Measurements from ENCODE around the gene GSDME.

GSDME gene

DNA sequence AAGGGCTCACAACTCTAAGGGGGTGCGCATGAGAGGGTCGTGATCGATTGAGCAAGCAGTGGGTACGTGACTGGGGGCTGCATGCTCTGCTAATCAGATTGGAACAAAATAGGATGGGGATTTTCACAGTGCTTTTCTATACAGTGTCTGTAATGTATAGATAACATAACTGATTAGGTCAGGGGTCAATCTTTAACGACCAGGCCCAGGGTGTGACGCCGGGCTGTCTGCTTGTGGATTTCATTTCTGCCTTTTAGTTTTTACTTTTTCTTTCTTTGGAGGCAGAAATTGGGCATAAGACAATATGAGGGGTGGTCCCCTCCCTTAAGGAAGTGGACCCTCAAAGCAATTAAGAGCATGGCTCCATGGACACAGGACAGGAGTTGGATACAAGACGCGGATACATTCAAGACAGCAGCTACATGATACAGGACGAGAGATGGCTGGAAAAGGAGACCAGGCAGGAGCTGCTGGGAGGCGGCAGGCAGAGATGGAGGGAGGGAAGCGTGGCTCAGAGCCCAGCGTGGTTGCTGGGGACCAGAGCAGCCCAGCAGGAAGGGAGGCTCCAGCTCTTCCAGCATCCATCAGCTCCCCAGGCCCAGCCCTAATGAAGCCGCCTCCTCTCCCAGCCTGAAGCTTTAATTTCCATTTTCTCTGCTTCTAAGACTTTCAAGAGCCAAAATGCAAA lies 31.6 kb downstream of the GSDME start:
- DNase-seq (ENCODE audit: extremely low spot score, insufficient read length, low read depth): no peak
- no peak for FAIRE-seq

GRCh38 chr7:24724451-24725190 lies 32.6 kb downstream of the GSDME start:
- DNase-seq (ENCODE audit: extremely low spot score, insufficient read length, low read depth): no peak
- no peak for FAIRE-seq

- DNase-seq (ENCODE audit: extremely low spot score, insufficient read length, low read depth) (no peak), FAIRE-seq (no peak)
Observed at GRCh38 chr7:24723178-24723530, 34.1 kb downstream of the GSDME start.

DNA sequence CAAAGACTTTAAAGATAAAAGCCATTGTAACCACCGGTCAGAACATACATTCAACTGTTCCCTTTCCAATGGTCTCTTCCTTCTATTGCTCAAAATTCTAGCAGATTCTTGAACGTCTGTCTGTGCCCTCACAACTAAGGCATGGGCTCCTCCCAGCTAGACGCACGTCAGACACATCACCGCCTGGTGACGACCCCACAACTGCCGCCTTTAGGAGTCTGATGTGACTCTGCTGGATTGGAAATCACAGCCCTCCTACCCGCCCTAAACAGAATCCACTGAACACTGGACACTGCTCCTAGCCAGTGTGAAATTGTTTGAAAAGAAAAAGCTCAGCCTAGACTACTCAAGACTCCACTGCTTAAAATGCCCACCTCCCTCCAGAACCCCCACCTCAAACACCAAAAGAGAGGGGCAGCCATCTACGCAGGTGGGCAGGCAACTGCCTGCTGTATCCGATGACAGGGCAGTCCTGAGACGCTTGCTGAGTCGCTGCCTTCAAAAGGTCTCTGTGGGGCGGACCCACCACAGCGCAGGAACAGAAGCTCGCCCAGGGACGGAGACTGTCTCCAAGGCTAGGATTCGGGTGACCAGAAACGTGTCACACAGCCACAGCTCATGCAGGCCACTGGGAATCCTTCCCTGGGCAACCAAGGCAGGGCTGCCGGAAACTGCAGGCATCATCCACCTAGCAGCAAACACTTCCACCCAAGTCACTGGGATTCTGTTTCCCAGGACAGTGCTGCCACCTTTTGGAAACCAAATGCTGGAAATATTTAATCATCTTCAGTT lies 34.7 kb downstream of the GSDME start:
- DNase-seq (ENCODE audit: extremely low spot score, insufficient read length, low read depth) (no peak), FAIRE-seq (no peak)

- DNase-seq (ENCODE audit: extremely low spot score, insufficient read length, low read depth) (no peak), FAIRE-seq (no peak)
Observed at GRCh38 chr7:24721481-24722001, 35.7 kb downstream of the GSDME start.

- DNase-seq (ENCODE audit: extremely low spot score, insufficient read length, low read depth) (no peak), FAIRE-seq (peak; percentile 35)
Observed at GRCh38 chr7:24720283-24720682, 37.0 kb downstream of the GSDME start.

GRCh38 chr7:24718977-24719491 lies 38.2 kb downstream of the GSDME start:
- FAIRE-seq (peak; percentile 95), DNase-seq (ENCODE audit: extremely low spot score, insufficient read length, low read depth) (peak; percentile 74)

DNA sequence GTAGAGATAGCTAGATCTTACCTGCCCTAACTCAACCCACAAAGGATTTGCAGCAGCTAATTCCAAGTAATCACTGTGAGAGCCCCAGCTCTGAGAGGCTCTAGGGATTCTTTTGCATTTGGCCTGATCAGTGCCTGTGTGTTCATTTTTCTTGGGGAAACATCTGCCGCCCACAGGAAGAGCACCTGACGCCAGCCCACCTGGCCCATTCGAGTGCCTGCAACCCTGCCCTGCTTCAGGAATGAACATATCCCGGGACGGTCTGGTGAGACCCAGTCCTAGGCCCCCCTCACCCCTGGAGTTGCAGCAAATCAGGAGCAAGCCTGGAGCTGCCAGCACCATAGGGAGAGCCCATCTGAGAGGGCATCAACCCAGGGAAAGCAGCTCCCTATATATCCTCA lies 38.8 kb downstream of the GSDME start:
- DNase-seq (ENCODE audit: extremely low spot score, insufficient read length, low read depth): no peak
- FAIRE-seq: no peak

DNA sequence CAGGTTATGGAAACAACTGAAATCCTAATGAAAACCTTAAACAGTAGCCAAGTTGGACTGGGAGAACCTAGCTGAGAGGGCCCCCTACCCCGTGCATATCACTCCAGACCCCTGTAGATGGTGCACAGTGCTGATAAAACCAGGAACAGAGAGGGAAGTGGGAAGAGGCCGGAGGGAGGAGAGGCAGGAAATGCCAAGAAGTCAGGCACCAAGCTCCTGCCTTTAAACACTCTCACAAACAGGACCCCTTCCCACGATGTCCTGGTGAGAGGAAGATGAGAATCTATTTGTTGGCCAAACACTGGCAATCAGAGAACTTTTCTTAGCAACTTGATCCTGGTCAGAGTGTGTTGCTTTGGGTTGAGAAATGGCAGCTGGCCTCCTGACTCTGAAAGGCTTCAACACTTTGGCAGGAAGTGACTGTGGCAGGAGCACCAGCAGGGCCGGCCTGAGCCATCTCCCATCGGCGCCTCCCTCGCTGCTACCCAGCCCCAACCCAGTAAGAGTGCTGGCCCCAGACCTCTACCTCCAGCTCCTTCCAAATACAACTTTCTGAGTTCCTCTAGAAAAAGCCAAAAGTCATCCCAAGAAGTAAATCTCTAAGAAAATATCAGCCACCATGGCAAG lies 39.5 kb downstream of the GSDME start:
- FAIRE-seq: peak; percentile 76
- no peak for DNase-seq (ENCODE audit: extremely low spot score, insufficient read length, low read depth)

- DNase-seq (ENCODE audit: extremely low spot score, insufficient read length, low read depth) (no peak), FAIRE-seq (no peak)
Observed at GRCh38 chr7:24717247-24717622, 40.0 kb downstream of the GSDME start.

DNA sequence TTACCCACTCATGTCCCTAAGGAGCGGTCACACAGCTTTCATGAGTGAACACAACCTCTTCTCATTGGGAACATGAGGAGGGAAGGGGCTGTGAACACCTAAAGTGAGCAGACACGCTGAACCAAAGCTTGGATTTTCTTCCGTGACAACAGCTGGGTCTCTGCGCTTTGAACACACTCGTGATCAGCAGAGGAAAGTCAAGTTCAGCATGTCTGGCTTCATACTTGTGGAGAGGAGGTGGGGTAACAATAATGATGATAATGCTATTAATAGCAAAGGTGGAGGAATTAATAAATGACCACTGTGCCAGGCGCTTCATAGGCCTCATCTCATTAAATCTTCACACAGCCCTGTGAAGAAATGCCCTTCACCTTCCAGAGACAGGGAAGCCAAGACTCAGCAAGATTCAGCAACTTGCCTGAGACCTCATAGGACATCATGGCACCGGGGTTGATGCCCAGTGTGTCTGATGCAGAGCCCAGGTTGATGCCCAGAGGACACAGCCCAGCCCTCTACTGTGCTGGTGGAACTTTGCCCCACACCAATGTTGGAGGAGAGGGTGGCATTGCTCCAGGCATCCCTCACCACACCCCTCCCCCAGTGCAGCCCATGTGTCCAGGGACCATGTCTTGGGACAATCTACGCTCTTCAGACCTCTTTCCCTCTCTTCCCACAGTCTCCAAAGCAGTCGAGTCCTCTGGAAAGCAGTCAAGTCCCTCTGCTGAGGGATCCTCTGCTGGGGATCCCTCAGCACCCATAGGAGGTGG lies 40.6 kb downstream of the GSDME start:
- no peak for FAIRE-seq
- no peak for DNase-seq (ENCODE audit: extremely low spot score, insufficient read length, low read depth)

DNA sequence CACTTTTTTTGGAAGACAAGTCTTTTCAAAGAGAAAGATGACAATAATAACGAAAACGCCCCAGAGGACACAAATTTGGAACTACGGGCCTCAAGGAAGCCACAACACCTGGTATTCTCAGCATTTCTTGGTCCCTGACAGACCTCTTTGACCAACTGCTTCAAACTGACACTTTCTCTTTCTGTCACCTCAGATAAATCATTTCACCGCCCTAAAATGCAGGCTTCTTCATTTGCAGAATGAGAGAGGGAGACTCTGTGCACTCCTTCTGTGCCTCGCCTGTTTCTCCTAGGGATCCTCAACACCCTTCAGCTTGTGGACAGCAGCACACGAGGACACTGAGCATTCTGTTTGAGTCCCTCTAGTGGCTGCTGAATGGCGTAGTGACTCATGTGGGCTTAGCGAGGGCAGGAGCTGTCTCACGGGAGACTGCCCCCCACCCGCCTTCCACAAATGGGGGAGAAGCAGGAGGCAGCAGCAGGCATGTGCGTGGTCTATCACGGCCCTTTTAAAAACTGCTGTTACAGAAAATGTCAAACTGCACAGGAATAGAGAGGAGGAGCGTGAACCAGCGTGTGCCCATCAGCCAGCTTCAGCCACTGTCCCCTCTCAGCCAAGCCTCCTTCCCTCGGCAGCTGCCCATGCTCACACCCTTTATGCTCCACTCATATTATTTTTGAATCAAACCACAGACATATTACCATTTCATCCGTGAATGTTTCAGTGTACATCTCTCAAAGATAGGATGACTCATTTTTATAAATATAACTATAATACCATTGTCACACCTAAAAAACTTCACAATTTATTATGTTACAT lies 41.4 kb downstream of the GSDME start:
- FAIRE-seq (peak; percentile 92), DNase-seq (ENCODE audit: extremely low spot score, insufficient read length, low read depth) (no peak)

DNA sequence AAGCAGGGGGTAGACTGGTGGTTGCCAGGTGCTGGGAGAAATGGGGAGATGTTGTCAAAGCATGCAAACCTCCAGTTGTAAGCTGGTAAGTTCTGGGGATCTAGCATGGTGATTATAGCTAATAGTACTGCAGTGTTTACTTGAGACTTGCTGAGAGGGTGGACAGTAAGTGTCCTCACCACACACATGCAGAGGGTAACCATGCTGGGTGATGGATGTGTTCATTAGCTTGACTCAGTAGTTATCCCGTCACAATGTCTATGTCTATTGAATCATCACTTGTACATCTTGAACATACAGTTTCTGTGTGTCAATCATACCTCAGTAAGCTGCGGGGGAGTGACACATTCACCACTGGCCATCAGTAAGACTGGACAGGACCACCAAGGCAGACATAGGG lies 42.1 kb downstream of the GSDME start:
- DNase-seq (ENCODE audit: extremely low spot score, insufficient read length, low read depth) (no peak), FAIRE-seq (peak; percentile 15)

DNA sequence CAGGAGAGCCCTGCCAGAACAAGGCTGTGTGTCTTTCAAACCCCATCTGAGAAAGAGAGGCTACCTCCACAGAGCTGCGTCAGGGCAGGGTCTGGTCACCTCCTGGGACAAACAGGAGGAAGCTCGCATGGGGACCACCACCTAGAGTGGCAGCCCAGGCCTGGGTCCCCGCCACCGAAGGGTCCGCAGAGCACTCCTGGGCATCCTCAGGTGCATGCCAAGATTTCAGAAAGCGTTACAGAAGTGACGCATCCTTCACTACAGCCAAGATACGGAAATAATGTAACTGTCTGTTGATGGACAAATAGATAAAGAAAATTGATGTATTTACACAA lies 42.6 kb downstream of the GSDME start:
- no peak for DNase-seq (ENCODE audit: extremely low spot score, insufficient read length, low read depth)
- FAIRE-seq: no peak

DNA sequence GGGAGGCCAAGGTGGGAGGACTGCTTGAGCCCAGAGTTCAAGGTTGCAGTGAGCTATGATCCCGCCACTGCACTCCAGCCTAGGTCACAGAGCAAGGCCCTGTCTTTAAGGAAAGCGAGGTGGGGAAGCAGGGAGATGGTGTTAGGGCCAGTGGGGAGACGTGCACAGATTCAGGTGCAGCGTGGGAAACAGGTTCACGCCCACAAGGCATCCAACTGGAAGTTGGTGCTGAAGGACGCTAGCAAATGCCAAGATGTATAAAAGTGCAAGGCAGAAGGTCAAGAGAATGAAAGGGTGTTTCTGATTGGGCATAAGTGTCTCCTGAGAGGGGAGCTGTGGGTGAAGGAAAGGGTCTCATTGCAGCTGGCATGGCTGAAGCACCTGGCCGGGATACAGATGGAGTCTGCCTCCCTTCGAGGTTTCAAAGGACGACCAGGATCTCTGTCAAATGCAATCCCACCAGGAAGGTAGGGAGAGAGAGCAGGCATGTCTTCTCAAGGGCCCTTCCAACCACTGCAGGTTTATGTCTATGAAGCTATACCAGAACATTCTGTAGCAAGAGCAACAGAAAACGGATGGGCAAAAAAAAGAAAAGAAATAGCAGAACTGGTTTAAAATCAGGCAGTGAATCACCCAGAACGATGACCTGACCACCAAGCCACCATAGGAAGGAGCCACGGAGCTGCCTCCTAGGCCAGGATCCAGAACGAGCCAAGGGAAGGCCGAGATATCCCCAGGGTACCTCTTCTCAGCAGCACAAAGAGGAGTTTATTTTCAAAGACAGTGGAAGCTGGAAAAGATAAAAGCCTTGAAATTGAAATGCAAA lies 43.2 kb downstream of the GSDME start:
- no peak for DNase-seq (ENCODE audit: extremely low spot score, insufficient read length, low read depth)
- FAIRE-seq: no peak

DNA sequence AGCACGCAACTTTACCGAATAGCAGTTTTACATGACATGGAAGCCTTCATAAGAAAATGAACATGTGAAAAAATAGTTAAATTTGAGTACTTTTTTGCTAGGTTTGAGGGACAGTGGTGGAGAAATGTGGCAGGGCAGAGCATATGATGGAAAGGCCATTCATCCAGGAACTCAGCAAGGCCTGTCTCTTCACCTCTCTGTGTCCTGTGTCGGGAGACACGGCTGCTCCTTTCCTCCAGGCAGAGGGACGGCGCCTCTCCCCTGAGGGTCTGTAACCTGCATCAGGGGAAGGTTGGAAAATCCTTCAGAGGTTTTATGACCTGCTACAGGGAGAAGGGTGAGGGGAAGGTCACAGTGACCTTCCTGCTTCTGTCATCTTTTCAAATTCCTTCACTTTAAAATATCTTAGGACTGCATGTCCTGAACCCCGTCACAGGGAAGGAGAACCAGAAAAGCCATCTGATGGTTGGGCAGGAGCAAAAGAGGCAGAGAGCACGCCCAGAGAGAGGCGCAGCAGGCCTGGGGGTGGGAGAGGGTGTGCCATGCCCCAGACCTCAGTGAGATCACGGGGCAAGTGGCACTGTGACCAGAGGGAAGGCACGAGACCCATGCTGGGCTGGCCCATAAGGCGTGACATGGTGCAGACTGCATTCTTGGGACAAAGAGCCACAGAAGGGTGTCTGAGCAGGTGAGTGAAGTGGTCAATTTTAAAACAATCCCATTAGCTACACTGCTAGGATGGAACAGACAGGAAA lies 44.0 kb downstream of the GSDME start:
- FAIRE-seq (no peak), DNase-seq (ENCODE audit: extremely low spot score, insufficient read length, low read depth) (no peak)

DNA sequence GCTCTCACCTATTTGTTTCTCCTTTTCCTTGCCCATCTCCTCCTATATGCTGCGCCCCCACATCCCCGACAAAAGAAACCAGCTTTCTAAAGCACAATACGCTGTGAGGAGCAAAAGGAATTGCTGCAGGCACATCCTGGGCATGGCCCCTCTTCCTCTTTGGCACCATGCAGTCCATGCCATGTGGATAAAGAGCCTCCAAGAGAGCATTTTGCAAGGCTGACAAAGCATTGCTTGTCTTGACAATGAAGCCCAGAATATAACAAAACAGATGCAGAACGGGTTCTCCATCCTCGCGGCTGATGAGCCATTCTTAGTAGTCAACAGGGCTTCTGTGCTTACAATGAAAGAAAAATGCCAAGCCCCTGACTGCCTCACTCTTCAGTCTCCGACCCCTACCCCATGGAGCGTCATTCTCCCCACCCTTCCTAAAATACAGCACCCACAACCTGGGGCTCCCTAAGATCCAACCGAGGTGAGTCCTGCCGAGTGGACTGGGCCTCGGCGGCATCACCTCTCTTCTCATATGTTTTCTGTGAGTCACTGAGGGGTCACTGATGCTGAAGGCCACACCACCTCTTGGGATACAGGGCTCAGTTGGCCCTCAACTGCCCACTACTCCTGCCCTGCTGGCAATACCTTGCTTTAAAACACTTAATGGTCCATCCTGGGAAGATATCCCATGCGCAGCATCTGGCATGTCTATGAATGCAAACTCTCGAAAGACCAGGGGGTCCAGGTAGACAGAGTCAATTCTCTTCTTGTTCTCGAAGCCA lies 47.5 kb downstream of the GSDME start:
- FAIRE-seq (no peak), DNase-seq (ENCODE audit: extremely low spot score, insufficient read length, low read depth) (no peak)

All from GM18507 (cell line).